Measurements from ENCODE around the gene FAH. TPM values are rescaled to one million over a fixed set of nuclear protein-coding genes. Genes with fewer than 3 reads are reported as not detected.
A peak's percentile ranks its signal among the peaks of the same experiment; 100 is the strongest.

Gene FAH
- total RNA-seq, 1 donor from 2014 or later = 21.9 TPM

DNA sequence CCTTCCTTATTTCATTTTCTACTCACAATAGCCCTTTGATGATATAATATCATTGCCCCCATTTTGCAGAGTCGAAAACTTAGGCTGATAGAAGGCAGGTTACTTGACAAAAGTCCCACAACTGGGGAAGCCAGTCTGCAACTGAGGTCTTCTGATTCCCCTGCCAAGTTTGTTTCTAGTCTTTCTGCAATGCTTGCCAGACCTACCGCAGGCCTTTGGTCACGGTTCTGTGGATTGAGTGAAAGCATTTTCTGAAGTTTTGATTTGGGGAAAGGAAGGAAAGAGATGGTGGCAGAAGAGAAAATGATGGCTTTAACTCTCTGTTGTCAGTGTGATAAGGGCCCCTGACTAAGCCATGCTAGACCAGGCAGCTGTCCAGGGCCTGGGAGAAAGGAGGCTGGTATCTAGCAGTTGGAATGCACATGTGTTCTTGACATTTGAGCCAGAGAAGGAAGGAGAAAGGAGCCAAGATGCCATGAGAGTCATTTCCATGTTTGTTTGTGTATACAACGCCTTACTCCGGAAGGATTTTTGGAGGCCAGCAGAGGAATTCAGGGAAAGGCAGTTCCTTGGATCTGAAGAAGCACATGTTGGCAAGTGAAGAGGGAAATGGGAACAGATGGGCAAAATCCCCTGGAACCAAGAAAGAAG, 29.9 kb downstream of the FAH start:
- no peaks in the 10 kb centered on the region for H3K27me3 ChIP-seq (ENCODE audit: insufficient read depth, low read length)
- no peak for FAIRE-seq
- peak overlapping the region; percentile 33 for H3K4me2 ChIP-seq (ENCODE audit: low read length)
- peaks cover 6% of the 10 kb centered on the region for H3K36me3 ChIP-seq (ENCODE audit: insufficient read depth, low read length)
- no peak overlapping the region for H2AFZ ChIP-seq (ENCODE audit: low read depth, low read length)
- H3K9ac ChIP-seq (ENCODE audit: low read length) = no peak overlapping the region
- peak overlapping the region; percentile 8 for H3K27ac ChIP-seq (ENCODE audit: low read depth, low read length)
- H3K4me3 ChIP-seq (ENCODE audit: insufficient read depth, low read depth, low read length) = no peak overlapping the region
- no peaks in the 10 kb centered on the region for H3K9me3 ChIP-seq (ENCODE audit: insufficient read depth, low read depth, low read length)
- Mint-ChIP-seq H3K4me3 (ENCODE audit: unreplicated experiment) (no peak overlapping the region), H3K36me3 (ENCODE audit: low read depth, unreplicated experiment) (peaks cover 56% of the 10 kb centered on the region), H3K27me3 (ENCODE audit: low read depth, unreplicated experiment) (no peaks in the 10 kb centered on the region), H3K27ac (ENCODE audit: unreplicated experiment) (no peak overlapping the region), H3K9me3 (ENCODE audit: unreplicated experiment) (peaks cover 2% of the 10 kb centered on the region), H3K4me1 (ENCODE audit: low read depth, unreplicated experiment) (peaks cover 9% of the 10 kb centered on the region)
- no peaks in the 10 kb centered on the region for H3K79me2 ChIP-seq (ENCODE audit: insufficient read depth, low read length)
- DNase-seq (ENCODE audit: low read depth) = peak; percentile 76
- TF ChIP-seq, protein P1, sequence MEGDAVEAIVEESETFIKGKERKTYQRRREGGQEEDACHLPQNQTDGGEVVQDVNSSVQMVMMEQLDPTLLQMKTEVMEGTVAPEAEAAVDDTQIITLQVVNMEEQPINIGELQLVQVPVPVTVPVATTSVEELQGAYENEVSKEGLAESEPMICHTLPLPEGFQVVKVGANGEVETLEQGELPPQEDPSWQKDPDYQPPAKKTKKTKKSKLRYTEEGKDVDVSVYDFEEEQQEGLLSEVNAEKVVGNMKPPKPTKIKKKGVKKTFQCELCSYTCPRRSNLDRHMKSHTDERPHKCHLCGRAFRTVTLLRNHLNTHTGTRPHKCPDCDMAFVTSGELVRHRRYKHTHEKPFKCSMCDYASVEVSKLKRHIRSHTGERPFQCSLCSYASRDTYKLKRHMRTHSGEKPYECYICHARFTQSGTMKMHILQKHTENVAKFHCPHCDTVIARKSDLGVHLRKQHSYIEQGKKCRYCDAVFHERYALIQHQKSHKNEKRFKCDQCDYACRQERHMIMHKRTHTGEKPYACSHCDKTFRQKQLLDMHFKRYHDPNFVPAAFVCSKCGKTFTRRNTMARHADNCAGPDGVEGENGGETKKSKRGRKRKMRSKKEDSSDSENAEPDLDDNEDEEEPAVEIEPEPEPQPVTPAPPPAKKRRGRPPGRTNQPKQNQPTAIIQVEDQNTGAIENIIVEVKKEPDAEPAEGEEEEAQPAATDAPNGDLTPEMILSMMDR (IDR thresholded peaks at IDR 0.05; ENCODE audit: insufficient read depth, low read depth, low read length) = no peak
- TF ChIP-seq EZH2 (IDR thresholded peaks at IDR 0.05; ENCODE audit: insufficient read depth, low read length) = no peak
- no peaks in the 10 kb centered on the region for H4K20me1 ChIP-seq (ENCODE audit: insufficient read depth, low read length)
- H3K4me1 ChIP-seq (ENCODE audit: insufficient read depth, low read length) = peaks cover 17% of the 10 kb centered on the region

DNA sequence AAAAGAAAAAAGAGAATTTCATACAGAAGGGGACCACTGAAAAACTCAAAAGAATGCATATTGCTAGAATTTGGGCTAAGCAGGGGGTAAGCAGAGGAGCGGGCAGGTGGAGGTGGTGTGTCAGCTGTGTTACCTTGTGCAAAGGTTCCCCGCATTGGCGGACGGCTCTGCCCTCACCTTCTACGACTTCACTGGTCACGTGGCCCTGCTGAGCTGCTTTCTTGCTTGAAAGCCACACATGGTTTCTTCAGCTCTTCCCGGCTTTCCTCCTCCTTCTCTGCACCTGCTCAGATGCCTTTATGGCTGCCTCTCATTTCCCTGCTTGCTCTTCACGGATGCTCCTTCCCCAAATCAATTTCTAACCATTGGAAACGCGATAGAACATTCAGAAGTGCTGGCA, 30.5 kb downstream of the FAH start:
- H3K9me3 ChIP-seq (ENCODE audit: insufficient read depth, low read depth, low read length) = no peaks in the 10 kb centered on the region
- Mint-ChIP-seq H3K4me1 (ENCODE audit: low read depth, unreplicated experiment) (peaks cover 15% of the 10 kb centered on the region), H3K36me3 (ENCODE audit: low read depth, unreplicated experiment) (peaks cover 57% of the 10 kb centered on the region), H3K27ac (ENCODE audit: unreplicated experiment) (no peak overlapping the region), H3K4me3 (ENCODE audit: unreplicated experiment) (no peak overlapping the region), H3K9me3 (ENCODE audit: unreplicated experiment) (peaks cover 2% of the 10 kb centered on the region), H3K27me3 (ENCODE audit: low read depth, unreplicated experiment) (no peaks in the 10 kb centered on the region)
- H3K27me3 ChIP-seq (ENCODE audit: insufficient read depth, low read length) = no peaks in the 10 kb centered on the region
- TF ChIP-seq EZH2 (IDR thresholded peaks at IDR 0.05; ENCODE audit: insufficient read depth, low read length) = no peak
- TF ChIP-seq, protein P1 (IDR thresholded peaks at IDR 0.05; ENCODE audit: insufficient read depth, low read depth, low read length) = no peak
- FAIRE-seq = no peak
- H4K20me1 ChIP-seq (ENCODE audit: insufficient read depth, low read length) = no peaks in the 10 kb centered on the region
- no peak overlapping the region for H3K27ac ChIP-seq (ENCODE audit: low read depth, low read length)
- no peak overlapping the region for H2AFZ ChIP-seq (ENCODE audit: low read depth, low read length)
- H3K4me1 ChIP-seq (ENCODE audit: insufficient read depth, low read length) = peaks cover 17% of the 10 kb centered on the region
- H3K36me3 ChIP-seq (ENCODE audit: insufficient read depth, low read length) = peaks cover 6% of the 10 kb centered on the region
- H3K79me2 ChIP-seq (ENCODE audit: insufficient read depth, low read length) = no peaks in the 10 kb centered on the region
- H3K4me2 ChIP-seq (ENCODE audit: low read length) = peak overlapping the region; percentile 33
- H3K9ac ChIP-seq (ENCODE audit: low read length) = no peak overlapping the region
- H3K4me3 ChIP-seq (ENCODE audit: insufficient read depth, low read depth, low read length) = no peak overlapping the region
- DNase-seq (ENCODE audit: low read depth) = no peak

DNA sequence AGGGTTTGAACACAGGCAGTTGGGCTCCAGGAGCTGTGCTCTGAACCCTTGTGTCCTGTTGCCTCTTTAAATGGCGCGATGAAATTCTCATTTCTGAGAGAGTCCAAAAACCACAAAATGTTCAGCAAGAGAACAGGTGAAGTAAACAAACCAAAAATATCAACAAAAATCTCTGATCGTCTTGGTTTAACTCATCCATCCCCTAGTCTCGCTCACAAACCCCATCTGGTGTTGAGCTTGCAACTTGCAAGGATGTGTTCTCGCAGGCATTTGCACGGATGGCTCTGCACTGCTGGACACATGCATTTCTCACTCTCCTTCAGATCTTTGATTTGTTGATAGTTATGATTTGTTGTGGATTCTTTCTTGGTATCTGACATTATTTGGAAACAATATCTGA, 31.1 kb downstream of the FAH start:
- Histone ChIP-seq H3K9ac (ENCODE audit: low read length) (no peak overlapping the region), H3K4me3 (ENCODE audit: insufficient read depth, low read depth, low read length) (no peak overlapping the region), H3K36me3 (ENCODE audit: insufficient read depth, low read length) (peaks cover 6% of the 10 kb centered on the region), H3K79me2 (ENCODE audit: insufficient read depth, low read length) (no peaks in the 10 kb centered on the region), H3K27ac (ENCODE audit: low read depth, low read length) (no peak overlapping the region), H2AFZ (ENCODE audit: low read depth, low read length) (no peak overlapping the region), H3K4me1 (ENCODE audit: insufficient read depth, low read length) (peaks cover 17% of the 10 kb centered on the region), H3K27me3 (ENCODE audit: insufficient read depth, low read length) (no peaks in the 10 kb centered on the region), H3K4me2 (ENCODE audit: low read length) (no peak overlapping the region), H3K9me3 (ENCODE audit: insufficient read depth, low read depth, low read length) (no peaks in the 10 kb centered on the region), H4K20me1 (ENCODE audit: insufficient read depth, low read length) (no peaks in the 10 kb centered on the region)
- Mint-ChIP-seq H3K27me3 (ENCODE audit: low read depth, unreplicated experiment) (no peaks in the 10 kb centered on the region), H3K9me3 (ENCODE audit: unreplicated experiment) (peaks cover 2% of the 10 kb centered on the region), H3K4me3 (ENCODE audit: unreplicated experiment) (no peak overlapping the region), H3K36me3 (ENCODE audit: low read depth, unreplicated experiment) (peaks cover 54% of the 10 kb centered on the region), H3K27ac (ENCODE audit: unreplicated experiment) (no peak overlapping the region), H3K4me1 (ENCODE audit: low read depth, unreplicated experiment) (peaks cover 15% of the 10 kb centered on the region)
- no peak for TF ChIP-seq EZH2 (IDR thresholded peaks at IDR 0.05; ENCODE audit: insufficient read depth, low read length)
- TF ChIP-seq, protein P1 (IDR thresholded peaks at IDR 0.05; ENCODE audit: insufficient read depth, low read depth, low read length) = no peak
- FAIRE-seq = no peak
- no peak for DNase-seq (ENCODE audit: low read depth)

All from astrocyte (in vitro differentiated cells and primary cell).